Right ventricle myocardium superior (tissue), 1 donor: Measurements from ENCODE around the gene PRKCE. TPM values are rescaled to one million over a fixed set of nuclear protein-coding genes. Genes with fewer than 3 reads are reported as not detected.
"Not testable (repeated sequence)": the region's sequence is repeated elsewhere in the genome, so short reads cannot be mapped to it uniquely, and the experiment has no call there.

ENCODE experiments used
- ATAC-seq: fragments of 200-7000 bp; cut with Tn5 transposase; one replicate; pipeline ENCODE4 v1.9.1; 2020; ENCODE audit warnings: mild to moderate bottlenecking; ENCODE audit not compliant: poor library complexity
- DNase-seq: peaks from one replicate; pipeline ENCODE4 v3.0.0-alpha.2; 2020
- intact Hi-C: fragments of 100-400 bp; cut with DNase I; formaldehyde crosslinking; loops from one replicate; pipeline ENCODE4 v1.11.2; 2022
- total RNA-seq: library from RNA; stranded (reverse); fragmentation: NEBNext Ultra II Directional; extraction: Animal tissue kit (Norgen Biotek cat#: 25700); gene quantifications from one replicate; pipeline ENCODE4 v1.2.1, GENCODE V29; 2021
- donor health status: DM: no; HTN: yes; CAD: no; lungs with severe emphysema.

The PRKCE gene
- total RNA-seq, 1 donor from 2014 or later, result 12.5 TPM

DNA sequence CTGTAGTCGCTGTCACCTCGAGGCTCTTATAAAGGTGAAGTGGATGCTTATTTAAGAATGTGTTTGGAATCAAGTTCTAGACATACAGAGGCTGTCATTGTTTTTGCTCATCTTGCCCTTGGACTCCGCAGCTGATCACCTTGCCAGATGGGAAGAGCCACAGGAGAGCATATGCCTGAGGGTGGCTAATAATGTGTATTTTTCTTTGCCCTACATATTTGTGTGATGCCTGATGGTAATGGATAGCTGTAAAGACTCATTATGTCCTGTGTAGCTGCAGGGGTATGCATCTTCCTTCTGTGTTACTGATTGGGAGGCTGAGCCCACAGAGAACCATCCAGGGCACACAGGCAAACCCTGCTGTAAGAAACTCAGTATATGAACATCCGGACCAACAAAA, 61.7 kb downstream of the PRKCE start:
- DNase-seq, result no peak
- intact Hi-C loops, result no loop called here
- no peak for ATAC-seq

DNA sequence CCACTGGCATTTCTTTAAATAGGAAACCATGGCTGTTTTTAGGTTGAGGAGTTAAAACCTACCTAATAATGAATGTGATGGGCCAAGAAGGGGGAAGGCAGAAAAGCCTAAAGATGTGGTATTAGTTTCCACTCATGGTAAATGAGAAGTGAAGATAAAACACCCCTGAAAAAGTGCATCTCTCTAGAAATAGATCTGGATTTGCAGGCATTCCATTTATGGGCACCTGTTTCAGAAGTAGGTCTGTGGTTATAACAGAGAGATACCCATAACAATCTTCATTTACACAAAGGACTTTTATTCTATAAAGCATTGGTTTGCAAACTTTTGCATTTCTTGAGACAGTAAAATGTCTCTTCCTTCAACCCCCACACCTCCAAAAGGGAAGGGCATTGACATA, 62.1 kb downstream of the PRKCE start:
- DNase-seq (no peak), ATAC-seq (no peak)
- intact Hi-C loops, result no loop called here

DNA sequence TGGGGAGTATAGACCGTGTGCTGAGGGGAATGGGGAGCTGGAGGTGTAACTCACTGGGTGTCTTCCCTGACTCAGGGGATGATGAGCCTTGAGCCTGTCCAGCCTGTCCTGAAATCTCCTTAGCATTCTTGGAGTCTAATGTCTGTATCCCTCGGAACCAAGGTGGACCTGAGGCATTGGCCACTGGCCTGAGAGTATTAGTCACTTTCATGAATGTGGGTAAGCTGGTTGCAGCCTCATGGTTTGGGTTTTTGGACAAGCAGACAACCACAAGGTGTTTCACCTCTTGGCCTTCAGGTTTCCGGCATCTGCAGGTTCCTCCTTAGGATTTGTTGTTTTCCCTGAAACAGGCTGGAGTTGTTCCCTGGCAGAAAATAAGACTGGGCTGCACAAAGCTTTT, 63.2 kb downstream of the PRKCE start:
- ATAC-seq (no peak), DNase-seq (no peak)
- intact Hi-C loops, result no loop called here

DNA sequence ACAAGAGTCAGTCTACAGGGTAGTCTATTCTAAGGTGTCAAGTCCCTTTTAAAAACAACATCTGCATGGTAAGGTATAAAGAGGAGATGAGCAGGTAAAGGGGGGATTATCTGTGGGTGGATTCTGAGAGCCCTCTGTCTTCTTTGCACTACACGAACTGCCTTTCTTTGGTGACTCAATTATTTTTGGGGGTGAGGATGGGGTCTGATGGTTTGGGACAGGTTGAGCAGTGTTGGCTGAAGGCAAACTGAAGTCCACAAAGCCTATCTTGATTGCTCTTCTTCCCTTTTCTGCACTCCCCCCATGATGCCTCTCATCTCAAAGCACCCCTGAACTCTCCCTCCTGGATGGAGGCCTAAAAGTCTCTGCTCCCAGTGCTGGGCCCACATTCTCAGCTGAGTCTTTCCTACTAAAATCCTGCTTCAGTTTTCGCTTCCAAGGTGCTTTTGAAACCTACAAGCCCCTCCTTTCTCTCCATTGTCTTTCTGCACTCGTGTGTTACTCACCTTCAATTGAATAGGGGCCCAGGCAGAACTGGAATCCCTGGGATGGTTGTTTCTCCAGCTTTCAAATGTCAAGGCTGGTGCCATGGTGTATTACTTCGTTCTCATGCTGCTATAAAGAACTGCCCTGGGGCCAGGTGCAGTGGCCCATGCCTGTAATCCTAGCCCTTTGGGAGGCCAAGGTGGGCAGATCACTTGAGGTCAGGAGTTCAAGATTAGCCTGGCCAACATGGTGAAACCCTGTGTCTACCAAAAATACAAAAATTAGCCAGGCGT, 64.3 kb downstream of the PRKCE start:
- no peak for ATAC-seq
- intact Hi-C loops, result no loop called here

DNA sequence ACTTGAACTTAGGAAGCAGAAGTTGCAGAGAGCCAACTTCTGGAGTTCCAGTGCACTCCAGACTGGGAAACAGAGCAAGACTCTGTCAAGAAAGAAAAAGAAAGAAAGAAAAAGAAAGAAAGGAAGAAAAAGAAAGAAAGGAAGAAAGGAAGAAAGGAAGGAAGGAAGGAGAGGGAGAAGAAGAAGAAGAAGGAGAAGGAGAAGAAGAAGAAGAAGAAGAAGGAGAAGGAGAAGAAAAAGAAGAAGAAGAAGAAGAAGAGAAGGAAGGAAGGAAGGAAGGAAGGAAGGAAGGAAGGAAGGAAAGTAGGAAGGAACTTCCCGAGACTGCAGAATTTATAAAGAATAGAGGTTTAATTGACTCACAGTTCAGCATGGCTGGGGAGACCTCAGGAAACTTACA, 65.0 kb downstream of the PRKCE start:
- ATAC-seq, intact Hi-C loops, DNase-seq: not testable (repeated sequence)

More for the DNA sequence above, 64.3 kb downstream of the PRKCE start:
- no peak for DNase-seq

DNA sequence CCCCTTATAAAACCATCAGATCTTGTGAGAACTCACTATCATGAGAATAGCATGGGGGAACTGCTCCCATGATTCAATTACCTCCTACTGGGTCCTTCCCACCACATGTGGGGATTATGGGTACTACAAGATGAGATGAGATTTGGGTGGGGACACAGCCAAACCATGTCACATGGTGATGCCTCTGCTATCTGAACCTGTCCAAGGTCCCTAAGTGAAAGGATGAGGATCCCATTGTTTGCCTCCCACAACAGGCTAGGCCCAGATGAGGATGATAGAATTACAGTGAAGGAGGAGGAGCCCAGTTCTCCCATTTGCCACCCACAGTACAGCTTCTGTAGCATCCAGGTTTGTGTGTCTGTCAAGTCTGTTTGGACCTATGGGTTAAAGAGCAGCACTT, 65.4 kb downstream of the PRKCE start:
- ATAC-seq, result no peak
- intact Hi-C loops, result no loop called here

DNA sequence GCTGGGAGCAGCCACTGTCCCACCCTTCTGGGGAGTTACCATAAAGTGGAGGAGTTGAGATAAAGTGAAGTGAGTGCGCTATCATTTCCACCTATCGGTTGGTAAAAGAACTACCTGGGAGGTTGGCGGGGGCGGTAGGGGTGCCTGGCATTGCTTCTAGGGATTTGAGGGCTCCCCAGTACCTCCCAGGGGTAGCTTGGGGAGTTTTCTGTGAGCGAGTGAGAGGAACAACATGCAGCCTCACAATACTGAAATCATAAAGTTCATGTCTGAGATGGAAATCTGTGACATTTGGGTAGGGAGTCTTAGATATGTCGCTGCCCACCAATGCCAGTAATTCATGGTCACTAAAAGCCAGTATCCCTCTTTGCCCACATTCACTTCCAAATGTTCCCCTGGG, 68.7 kb downstream of the PRKCE start:
- no peak for ATAC-seq
- intact Hi-C loops, result no loop called here
- no peak for DNase-seq

More for the DNA sequence above, 65.4 kb downstream of the PRKCE start:
- no peak for DNase-seq

DNA sequence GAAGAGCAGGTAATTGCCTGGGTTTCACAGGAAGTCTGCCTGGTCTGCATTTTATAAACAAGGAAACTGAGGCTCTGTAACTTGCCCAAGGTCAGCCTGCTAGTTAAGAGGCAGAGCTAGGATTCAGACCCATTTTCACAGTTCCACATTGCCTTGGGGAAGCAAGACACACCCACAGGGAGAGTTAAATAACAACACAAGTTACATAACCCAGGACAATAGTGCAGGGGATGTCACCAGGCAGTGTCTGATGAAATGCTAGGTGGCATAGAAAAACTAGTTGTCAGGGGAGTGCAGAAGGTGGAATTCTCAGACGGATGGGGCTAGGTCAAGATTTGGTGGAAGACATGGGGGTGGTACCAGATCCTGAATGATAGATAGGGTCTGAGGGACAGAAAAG, 69.7 kb downstream of the PRKCE start:
- ATAC-seq, result no peak
- DNase-seq, result no peak
- intact Hi-C loops, result no loop called here

DNA sequence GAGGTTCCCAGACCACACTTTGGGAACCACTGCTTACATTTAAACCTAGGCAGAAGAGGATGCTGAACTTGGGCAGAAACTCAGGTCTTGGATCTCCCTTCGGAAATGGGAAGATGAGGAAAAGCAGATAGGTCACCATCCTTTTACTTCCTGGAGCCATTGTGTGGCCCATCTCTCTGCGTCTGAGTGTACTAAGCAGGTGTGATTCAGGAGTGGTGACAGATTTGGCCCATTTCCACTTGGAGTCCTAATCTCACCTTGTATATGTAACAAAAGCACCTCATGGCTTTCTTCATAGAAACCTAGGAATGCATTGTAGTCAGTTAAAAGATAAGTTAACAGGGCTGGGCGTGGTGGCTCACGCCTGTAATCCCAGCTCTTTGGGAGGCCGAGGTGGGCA, 71.0 kb downstream of the PRKCE start:
- ATAC-seq (no peak), DNase-seq (no peak)

DNA sequence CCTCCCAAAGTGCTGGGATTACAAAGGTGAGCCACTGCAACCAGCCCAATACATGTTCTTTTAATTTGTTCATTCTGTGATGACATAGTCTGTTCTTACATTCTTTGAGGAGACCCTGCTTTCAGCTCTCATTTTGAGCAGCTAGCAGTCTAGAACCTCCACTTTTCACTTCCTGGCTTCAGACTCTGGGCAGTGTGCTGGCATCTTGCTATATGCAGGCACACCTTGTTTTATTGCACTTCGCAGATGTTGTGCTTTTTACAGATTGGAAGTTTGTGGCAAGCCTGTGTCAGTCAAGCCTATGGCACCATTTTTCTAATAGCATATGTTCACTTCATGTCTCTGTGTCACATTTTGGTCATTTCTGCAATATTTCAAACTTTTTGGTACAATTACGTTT, 72.4 kb downstream of the PRKCE start:
- DNase-seq (no peak), ATAC-seq (no peak)
- intact Hi-C loops, result no loop called here

More for the DNA sequence above, 71.0 kb downstream of the PRKCE start:
- intact Hi-C loops, result no loop called here

DNA sequence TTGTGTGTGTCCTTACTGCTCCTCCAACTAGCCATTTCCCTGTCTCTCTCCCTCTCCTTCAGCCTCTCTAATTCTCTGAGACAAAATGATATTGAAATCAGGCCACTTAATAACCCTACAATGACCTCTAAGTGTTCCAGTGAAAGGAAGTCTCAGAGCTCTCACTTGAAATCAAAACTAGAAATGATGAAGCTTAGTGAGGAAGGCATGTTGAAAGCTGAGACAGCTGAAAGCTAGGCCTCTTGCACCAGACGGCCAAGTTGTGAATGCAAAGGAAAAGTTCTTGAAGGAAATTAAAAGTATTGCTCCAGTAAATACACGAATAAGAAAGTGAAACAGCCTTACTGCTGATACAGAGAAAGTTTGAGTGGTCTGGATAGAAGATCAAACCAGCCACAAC, 72.9 kb downstream of the PRKCE start:
- no peak for ATAC-seq
- DNase-seq, result no peak
- intact Hi-C loops, result no loop called here

DNA sequence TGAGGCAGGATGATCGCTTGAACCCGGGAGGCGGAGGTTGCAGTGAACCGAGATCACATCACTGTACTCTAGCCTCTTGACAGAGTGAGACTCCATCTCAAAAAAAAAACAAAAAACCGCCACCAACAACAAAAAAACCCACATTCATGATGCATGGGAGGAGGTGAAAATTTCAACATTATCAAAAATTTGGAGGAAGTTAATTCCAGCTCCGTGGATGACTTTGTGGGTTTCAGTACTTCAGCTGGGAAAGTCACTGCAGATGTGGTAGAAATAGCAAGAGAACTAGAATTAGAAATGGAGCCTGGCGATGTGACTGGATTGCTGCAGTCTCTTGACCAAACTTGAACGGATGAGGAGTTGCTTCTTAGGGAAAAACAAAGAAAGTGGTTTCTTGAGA, 74.3 kb downstream of the PRKCE start:
- intact Hi-C loops, result no loop called here
- ATAC-seq (no peak), DNase-seq (no peak)

DNA sequence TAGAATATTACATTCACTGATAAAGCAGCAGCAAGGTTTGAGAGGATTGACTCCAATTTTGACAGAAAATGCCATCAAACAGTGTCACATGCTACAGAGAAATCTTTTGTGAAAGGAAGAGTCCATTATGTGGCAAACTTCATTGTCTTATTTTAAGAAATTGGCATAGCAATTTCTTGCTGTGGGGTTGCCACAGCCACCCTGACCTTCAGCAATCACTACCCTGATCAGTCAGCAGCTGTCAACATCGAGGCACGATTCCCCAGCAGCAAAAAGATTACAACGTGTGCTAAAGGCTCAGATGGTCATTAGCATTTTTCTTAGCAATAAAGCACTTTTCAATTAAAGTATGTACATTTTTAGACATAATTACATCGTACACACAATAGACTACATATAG, 74.7 kb downstream of the PRKCE start:
- ATAC-seq, result no peak
- DNase-seq, result no peak
- intact Hi-C loops, result no loop called here

DNA sequence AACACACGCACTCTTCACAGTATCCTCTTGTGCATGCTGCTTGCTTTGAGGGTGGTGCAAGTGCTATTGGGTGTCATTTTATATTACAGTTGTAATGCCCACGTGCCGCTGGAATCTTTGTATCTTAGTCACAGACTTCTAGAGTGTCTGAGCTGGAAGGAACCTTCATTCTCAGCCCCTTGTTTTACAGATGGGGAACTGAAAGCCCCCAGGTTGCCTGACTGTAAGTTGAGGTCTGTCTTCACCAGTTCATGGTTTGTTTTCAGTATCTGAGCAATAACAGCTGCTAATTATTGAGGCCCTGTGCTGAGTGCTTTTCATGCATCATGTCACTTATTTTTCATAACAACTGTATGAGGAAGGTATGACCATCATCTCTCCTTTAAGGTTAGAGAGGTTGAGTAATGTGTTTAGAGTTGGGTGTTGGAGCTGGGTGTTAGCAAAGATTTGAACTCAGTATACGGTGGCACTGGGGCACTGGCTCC, 77.0 kb downstream of the PRKCE start:
- ATAC-seq (no peak), DNase-seq (no peak)
- intact Hi-C loops, result no loop called here

DNA sequence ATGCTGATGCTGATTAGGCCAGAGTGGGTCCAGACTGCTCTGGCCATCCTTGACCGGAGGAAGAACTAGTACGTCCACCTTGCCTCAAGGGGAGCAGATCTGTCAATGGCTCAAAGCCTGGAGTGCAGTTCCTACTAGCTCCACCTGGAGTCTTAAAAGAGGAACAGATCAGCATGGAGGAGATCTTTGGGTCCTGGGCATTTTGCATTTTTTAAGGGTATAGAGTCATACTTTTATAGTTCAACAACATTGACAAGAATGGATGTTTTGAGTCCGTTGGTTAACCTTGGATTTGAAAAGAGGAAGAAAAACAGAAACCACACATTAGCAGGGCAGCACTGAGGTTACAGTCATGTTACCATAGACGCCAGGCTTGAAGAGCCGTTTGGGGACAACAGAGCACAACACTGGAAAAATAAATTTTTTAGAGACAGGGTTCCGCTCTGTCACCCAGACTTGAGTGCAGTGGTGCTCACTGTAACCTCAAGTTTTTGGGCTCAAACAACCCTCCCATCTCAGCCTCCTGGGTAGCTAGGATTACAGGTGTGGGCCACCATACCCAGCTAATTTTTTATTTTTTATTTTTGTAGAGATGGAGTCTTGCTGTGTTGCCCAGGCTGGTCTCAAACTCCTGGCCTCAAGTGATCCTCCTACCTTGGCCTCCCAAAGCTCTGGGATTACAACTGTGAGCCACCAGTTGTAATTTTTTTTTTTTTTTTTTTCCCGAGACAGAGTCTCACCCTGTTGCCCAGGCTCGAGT, 78.5 kb downstream of the PRKCE start:
- no peak for DNase-seq
- intact Hi-C loops, result no loop called here
- no peak for ATAC-seq

DNA sequence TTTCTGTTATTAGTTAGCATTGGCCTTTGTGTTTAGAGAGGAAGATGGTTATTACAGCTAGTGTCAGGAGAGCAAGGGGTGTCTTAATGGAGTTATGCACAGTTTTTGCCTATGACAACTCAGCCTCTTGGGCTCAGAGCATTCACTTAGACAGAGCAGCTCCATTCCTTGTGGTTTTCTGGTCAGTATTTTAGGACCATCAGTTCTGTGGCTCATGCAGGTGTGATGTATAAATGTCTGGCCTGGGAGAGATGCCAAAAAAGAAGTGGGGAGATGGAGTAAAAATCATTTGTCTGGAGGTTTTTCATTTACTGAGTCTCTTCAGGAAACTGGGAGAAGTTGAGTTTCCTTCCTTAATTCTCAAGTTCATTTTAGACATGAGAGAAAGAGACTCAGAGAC, 79.7 kb downstream of the PRKCE start:
- ATAC-seq, result no peak
- DNase-seq, result no peak
- intact Hi-C loops, result no loop called here

DNA sequence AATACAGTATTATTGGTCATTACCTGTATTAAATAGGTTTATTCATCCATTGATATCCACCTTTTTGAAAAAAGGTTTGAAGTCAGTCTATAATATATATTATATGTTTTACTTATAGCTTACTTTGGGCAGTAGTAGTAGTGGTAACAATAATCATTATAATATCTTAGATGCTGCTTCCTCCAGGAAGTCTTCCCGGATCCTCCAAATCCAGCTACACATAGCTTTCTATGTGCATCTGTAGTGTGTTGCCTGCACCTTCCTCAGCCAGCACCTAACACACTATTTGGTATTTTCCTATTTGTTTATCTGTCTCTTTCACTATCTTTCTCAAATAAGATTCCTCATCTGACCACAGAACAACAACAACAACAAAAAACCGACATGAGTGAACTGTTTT, 81.0 kb downstream of the PRKCE start:
- intact Hi-C loops, result no loop called here
- ATAC-seq (no peak), DNase-seq (no peak)

DNA sequence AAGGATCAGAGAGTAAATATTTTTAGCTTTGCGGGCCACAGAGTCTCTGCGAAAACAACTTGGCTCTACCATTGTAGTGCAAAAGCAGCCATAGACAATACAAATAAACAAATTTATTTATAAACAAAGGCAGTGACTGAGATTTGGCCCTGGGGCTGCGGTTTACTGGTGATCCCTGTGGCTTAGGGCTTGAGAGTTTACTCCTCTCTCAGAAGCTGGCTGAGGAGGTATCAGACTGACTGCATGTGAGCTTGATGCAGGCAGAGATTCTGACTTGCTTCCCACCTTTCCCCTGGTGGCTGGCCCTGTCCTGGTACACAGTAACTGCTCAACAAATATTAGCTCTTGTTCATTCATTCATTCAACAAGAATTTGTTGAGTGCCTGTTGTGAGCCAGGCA, 81.5 kb downstream of the PRKCE start:
- intact Hi-C loops, result no loop called here
- DNase-seq, result no peak

DNA sequence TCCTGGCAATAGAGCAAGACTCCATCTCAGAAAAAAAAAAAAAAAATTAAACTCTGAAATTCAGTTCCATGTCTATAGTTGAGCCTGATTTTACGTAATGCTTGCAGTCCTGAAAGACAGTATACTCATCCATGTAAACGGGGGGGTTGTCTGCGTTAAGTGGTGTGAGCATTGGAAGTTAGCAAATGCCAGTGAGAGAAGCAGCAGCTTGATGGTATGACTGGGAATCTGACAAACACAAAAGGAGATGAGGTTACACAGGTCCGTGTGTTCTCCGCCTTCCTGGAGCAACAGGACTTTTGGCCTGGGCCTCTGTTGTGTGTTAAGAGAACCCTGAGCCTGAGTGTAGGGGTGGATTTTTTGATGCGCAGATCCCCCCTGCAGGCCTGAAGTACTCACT, 82.9 kb downstream of the PRKCE start:
- no peak for ATAC-seq
- DNase-seq, result no peak
- intact Hi-C loops, result no loop called here

More for the DNA sequence above, 81.5 kb downstream of the PRKCE start:
- no peak for ATAC-seq

DNA sequence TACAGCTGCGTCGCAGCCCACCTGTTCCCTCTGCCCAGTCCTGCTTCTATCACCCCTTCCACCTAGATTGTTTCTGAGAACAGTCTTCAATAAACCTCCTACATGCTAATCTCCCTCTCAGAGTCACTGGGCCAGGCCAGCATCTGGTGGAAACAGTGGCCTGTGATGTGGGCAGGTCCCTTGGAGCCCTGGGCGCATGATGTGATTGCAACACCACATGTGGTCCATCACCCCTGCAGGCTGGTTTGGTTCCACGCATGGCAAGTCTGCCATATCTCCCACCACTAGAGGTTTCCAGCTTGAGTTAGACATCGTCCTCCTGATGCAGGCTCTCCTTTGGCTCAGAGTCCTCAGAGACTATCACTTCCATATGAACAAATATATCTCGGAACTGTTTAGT, 83.5 kb downstream of the PRKCE start:
- intact Hi-C loops, result no loop called here
- no peak for ATAC-seq
- DNase-seq, result no peak
